DMS114 treated with DMSO at 0.1 percent for 48 hours (cell line): ENCODE results near the gene CDHR2.
"Not testable (repeated sequence)": the region's sequence is repeated elsewhere in the genome, so short reads cannot be mapped to it uniquely, and the experiment has no call there.

Source experiments
- DNase-seq: peaks from one replicate; lab custom pipeline; 2025; ENCODE audit not compliant: unreplicated experiment; lab: John Stamatoyannopoulos, UW

CDHR2 gene

DNA sequence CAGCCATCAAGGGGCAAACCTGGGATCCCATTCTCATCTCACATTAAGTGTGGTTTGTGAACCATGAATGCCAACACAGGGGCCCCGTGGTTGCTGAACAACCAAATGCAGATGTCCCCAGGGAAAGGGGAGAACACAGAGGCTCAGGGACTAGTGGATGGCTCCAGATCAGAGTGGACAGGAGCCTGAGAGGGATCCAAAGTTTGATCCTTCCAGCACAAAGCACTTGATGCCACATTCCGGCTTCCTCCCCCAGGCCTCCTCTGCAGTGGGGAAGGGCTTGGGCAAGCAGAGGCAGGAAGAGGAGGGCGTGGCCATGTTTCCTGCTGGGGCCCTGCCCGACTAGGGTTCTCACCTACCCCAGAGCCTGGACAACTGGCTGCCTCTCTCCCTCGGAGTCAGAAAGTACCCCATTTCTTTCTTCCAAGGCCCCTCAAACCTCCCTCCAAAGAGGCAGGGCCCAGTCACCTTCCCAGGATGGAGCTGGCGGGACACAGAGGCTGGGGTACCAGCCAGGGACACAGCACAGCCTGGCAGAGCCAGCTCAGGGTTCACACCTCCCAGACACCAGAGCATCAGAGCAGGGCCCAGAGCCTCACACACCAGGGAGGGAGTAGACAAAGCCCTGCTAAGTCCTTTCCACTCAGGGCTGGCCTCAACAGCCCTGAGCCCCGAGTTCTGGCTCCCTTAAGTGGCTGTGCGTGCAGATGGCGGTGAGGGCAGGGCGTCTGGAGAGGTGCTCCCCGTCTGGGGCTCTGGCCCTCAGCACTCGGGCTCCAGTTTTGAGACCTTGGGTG, 7.6 kb upstream of the CDHR2 start:
- no peak for DNase-seq

DNA sequence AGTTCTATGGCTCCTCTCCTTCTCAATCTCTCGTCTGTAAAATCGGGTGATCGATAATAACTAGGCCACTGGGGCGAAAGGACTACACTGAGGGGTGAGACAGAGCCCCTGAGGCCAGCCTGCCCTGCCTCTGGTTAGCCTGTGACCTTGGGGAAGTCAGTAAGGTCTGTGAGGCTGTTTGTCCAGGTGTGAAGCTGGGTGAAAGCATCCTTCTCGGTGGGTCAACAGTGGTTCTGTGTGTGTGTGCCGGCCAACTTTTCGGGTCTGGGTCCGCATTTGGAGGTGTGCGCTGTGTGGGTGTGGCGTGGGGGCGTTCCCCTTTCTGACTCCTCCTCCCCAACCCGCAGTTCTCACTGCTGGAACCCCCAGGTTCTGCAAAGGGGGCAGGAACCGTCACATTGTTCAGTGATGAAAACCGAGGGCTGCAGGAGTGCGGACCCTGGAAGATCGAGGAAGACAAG, 7.0 kb upstream of the CDHR2 start:
- no peak for DNase-seq

DNA sequence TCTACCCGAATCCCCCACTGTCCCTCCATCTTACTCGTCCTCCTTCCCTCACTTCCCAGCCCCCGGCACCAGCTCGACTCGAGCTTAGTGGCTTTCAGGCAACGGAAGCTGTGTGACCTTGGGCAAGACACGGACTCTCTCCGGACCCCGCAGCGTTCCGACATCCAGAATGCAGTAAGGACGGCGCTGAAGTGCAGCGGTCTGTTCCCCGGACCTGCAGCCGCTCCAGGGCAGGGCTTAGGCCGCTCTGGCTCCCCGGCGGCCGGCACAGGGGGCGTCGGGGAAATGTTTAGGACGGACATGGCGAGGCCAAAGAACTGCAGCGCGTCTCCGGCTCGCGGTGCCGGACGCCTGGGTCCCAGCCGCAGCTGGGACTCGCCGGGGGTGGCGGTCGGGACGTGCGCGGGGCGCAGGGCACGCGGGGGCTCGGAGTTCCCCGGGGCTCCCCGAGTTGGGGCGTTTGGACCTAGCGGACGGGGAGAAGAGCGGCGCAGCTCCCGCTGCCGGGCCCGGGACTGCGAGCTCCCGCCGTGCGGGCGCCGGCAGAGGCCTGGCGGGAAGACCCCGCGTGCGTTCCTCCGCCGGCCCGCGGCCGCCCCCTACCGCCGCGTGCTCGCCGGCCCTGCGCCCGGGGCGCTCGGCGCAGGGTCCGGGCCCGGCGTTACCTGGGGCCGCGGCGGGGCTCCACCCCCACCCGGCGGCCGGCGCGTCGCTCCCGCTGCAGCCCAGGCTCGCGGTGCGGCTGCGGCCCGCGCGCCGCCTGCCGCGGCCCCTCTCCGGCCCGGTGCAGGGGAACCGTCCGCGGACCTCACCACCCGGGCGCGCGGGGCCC, 6.3 kb upstream of the CDHR2 start:
- no peak for DNase-seq

GRCh38 chr5:176543428-176544182, 5.5 kb upstream of the CDHR2 start:
- DNase-seq = no peak

GRCh38 chr5:176545388-176545736, 3.8 kb upstream of the CDHR2 start:
- DNase-seq = no peak

DNA sequence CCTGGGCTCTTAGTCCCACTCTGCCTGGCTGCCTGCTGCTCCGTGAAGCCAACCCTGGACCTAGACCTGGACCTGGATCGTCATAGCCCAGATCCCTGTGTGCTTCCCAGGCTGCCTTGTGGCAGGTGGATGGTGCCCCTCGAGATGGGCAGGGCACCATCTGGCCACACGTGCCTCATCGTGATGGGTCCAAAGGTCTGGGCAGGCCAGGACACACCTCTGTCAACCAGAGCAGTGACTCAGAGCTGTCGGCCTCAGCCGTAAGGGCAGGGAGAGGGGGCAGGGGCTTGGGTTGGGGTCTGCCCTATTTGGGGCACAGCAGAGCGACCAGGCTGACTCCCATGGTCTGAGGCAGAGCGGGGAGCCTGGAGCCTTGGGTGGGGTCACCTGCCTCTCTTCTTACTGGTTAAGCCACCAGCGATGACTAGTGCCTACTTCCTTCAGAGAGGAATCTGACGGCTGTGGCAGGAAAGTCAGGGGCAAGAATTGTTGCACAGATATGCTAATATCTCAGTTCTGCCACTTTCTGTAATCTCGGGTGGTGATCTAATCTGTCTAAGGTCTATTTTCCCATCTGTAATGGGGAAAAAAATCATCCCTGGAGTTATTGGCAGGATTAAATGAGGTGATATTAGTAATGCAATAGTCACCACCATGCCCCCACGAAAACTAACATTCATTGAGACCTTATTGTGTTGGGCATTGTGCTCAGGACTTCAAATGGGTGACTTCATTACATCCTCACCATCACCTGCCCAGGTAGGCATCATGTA, 3.2 kb upstream of the CDHR2 start:
- DNase-seq = no peak

- DNase-seq = no peak
These were observed 1.3 kb upstream of the CDHR2 start for GRCh38 chr5:176547802-176548201.

DNA sequence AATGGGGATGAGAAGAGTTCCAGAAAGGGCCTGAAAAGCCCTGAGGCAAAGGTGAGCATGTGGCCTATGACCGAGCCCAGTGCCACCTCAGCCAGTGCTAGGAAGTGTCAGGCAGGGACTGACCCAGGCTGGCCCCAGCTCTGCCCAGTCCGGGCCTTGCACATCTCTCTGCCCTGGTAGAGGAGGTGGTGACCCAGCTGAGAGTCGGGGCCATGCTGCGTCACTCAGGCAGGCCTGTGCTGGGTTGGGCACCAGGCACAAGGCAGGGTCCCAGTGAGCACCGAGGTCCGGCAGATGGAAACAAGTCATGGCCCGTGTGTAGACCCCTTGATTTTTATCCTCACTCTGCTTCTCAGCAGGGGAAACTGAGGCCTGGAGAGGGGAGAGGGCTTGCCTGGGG, 729 bp downstream of the CDHR2 start:
- DNase-seq = no peak

GRCh38 chr5:176550275-176550831, 1.2 kb downstream of the CDHR2 start:
- DNase-seq = no peak

GRCh38 chr5:176550937-176551336, 1.8 kb downstream of the CDHR2 start:
- not testable (repeated sequence) for DNase-seq

DNA sequence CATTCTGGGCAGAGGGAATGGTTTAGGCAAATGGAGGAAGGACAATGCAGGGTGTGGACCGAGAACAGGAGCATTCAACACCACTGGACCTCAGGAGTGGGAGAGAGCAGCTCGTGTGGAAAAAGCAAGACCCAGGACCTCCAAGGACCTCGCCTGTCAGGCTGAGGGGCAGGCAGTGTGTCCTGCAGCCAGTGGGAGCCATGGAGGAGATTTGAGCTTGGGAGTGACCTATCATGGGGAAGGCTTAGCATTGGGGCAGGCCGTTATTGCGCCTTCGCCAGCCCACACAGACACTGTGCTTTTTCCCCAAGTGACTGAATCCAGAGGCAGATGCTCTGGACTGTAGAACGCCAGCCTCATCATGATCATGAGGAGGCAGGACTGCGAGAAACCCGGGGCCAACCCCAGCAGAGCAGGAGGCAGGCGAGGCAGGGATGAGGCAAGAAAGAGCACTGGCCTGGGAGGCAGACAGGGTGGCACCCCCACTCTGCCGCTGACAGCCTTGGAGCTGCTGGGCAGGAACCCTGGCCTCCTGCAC, 3.3 kb downstream of the CDHR2 start:
- DNase-seq = no peak

- no peak for DNase-seq
These were observed 4.3 kb downstream of the CDHR2 start for GRCh38 chr5:176553260-176554085.

DNA sequence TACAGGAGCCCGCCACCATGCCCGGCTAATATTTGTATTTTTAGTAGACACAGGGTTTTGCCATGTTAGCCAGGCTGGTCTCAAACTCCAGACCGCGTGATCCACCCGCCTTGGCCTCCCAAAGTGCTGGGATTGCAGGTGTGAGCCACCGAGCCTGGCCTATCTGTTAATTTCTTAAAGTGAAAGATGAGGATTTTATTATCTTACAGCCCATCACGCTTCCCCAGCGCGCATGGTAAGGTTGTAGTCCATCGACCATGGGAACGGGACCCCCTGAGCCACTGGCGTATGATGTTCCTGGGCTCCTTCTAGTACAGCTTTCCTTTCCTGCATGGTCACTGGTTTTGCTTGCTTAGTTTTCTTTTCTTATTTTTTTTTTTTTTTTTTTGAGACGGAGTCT, 8.7 kb downstream of the CDHR2 start:
- no peak for DNase-seq

- no peak for DNase-seq
These were observed 10.5 kb downstream of the CDHR2 start for GRCh38 chr5:176559683-176560082.

DNA sequence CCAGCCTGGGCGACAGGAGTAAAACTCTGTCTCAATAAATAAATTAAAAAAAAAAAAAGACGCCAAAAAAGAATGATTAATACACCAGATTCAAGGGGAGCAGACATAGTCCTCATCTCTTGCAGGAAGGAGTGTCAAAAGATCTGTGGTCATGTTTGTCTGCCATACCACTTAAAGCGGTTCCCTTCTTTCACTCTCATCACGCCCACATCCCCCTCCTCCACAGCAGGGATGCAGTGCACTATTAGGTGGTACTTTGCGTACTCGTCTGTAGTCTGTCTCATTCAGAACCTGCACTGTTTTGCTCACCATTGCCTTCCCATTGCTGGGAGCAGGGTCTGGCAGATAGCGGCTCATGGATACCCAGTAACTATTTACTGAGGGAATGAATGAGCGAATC, 11.2 kb downstream of the CDHR2 start:
- DNase-seq = no peak

- DNase-seq = no peak
These were observed 12.1 kb downstream of the CDHR2 start for GRCh38 chr5:176561259-176561658.

DNA sequence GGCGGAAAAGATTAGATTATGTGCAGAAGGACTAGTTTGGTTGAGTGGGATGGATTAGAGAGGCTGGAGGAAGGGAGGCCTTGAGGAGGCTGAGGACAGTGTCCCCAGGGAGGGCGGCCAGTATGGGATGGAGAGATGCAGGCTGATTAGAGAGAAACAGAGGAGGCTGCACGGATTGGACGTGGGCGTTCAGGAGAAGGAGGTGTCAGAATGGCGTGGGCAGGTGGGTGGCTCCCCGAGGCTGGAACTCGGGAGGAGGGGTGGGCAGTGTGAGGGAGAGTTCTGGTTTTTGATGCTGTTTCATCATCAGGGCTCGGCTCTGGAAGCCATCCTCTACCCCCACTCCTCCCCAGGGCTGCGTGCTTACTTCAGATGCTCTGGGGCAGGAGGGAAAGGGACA, 13.0 kb downstream of the CDHR2 start:
- no peak for DNase-seq

DNA sequence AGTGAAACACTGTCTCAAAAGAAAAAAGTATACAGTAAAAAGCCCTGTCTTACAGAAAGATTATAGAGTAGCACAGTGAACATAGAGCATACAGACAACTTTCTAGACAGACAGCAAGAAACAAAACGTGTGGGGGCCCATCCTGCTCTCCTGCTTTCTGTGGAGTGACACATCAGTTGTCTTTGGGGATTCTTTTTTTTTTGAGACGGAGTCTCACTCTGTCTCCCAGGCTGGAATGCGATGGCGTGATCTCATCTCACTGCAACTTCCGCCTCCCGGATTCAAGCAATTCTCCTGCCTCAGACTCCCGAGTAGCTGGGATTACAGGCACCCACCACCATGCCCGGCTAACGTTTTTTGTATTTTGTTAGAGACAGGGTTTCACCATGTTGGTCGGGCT, 14.9 kb downstream of the CDHR2 start:
- no peak for DNase-seq

DNA sequence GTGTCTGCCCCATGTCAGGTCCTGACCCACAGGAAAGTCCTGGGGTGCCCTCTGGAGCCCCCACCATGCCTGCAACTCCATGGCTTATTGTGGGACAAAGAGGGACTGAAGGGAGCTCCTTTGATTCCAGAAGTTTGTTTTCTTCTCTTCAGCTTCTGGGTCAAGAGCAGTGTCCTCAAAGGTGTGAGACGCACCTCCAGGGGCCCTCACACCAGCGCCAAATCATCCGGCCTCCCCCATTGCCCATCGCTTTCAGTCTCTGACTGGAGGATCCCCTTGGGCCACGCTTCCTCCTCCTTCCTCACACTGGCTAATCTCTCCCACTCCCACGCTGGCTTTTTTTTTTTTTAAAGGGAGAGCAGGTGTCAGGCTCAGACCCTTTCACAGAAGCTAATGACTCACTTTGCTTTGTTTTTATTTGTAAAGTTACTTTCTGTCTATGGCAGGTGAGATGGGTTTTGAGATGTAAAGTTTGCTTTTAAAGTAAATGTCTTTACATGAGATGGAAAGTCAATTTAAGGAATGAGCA, 16.7 kb downstream of the CDHR2 start:
- DNase-seq = no peak
